Measurements from ENCODE around the gene SULT1A4.
"Not testable (repeated sequence)": the region's sequence is repeated elsewhere in the genome, so short reads cannot be mapped to it uniquely, and the experiment has no call there.

GRCh38 chr16:29460647-29461030 lies 926 bp downstream of the SULT1A4 start:
- TF ChIP-seq, protein P1, sequence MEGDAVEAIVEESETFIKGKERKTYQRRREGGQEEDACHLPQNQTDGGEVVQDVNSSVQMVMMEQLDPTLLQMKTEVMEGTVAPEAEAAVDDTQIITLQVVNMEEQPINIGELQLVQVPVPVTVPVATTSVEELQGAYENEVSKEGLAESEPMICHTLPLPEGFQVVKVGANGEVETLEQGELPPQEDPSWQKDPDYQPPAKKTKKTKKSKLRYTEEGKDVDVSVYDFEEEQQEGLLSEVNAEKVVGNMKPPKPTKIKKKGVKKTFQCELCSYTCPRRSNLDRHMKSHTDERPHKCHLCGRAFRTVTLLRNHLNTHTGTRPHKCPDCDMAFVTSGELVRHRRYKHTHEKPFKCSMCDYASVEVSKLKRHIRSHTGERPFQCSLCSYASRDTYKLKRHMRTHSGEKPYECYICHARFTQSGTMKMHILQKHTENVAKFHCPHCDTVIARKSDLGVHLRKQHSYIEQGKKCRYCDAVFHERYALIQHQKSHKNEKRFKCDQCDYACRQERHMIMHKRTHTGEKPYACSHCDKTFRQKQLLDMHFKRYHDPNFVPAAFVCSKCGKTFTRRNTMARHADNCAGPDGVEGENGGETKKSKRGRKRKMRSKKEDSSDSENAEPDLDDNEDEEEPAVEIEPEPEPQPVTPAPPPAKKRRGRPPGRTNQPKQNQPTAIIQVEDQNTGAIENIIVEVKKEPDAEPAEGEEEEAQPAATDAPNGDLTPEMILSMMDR (IDR thresholded peaks at IDR 0.05; ENCODE audit: low read depth, low read length, missing input control): not testable (repeated sequence)
- not testable (repeated sequence) for TF ChIP-seq GABPA (IDR thresholded peaks at IDR 0.05 in 1 of 2, conservative IDR thresholded peaks at IDR 0.05 in 1 of 2); FOXA1 (IDR thresholded peaks at IDR 0.05); ZBTB33 (IDR thresholded peaks at IDR 0.05); RAD21 (IDR thresholded peaks at IDR 0.05); TAF1 (conservative IDR thresholded peaks at IDR 0.05); HNF4G (IDR thresholded peaks at IDR 0.05); MAX (IDR thresholded peaks at IDR 0.05); EGR1 (IDR thresholded peaks at IDR 0.05; ENCODE audit: low read depth in 2 of 2); YY1 (IDR thresholded peaks at IDR 0.05); SP1 (IDR thresholded peaks at IDR 0.05); JUND (IDR thresholded peaks at IDR 0.05); ATF3 (IDR thresholded peaks at IDR 0.05)
- TF ChIP-seq, protein P2, sequence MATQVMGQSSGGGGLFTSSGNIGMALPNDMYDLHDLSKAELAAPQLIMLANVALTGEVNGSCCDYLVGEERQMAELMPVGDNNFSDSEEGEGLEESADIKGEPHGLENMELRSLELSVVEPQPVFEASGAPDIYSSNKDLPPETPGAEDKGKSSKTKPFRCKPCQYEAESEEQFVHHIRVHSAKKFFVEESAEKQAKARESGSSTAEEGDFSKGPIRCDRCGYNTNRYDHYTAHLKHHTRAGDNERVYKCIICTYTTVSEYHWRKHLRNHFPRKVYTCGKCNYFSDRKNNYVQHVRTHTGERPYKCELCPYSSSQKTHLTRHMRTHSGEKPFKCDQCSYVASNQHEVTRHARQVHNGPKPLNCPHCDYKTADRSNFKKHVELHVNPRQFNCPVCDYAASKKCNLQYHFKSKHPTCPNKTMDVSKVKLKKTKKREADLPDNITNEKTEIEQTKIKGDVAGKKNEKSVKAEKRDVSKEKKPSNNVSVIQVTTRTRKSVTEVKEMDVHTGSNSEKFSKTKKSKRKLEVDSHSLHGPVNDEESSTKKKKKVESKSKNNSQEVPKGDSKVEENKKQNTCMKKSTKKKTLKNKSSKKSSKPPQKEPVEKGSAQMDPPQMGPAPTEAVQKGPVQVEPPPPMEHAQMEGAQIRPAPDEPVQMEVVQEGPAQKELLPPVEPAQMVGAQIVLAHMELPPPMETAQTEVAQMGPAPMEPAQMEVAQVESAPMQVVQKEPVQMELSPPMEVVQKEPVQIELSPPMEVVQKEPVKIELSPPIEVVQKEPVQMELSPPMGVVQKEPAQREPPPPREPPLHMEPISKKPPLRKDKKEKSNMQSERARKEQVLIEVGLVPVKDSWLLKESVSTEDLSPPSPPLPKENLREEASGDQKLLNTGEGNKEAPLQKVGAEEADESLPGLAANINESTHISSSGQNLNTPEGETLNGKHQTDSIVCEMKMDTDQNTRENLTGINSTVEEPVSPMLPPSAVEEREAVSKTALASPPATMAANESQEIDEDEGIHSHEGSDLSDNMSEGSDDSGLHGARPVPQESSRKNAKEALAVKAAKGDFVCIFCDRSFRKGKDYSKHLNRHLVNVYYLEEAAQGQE (IDR thresholded peaks at IDR 0.05): not testable (repeated sequence)

Data from liver (tissue), 3 donors.